GM18511 (cell line): ENCODE results near the gene SHROOM3.

Experiments used
- ATAC-seq: cut with Tn5 transposase; IDR thresholded peaks from one replicate; pipeline ENCODE4 v1.9.1; 2021; ENCODE audit warnings: mild to moderate bottlenecking, moderate library complexity; ENCODE audit not compliant: unreplicated experiment

SHROOM3 gene

GRCh38 chr4:76614589-76614988 lies 179.6 kb downstream of the SHROOM3 start:
- no peak for ATAC-seq

GRCh38 chr4:76615999-76616398 lies 181.0 kb downstream of the SHROOM3 start:
- no peak for ATAC-seq

GRCh38 chr4:76616526-76616925 lies 181.5 kb downstream of the SHROOM3 start:
- ATAC-seq, result no peak

GRCh38 chr4:76620723-76621468 lies 185.9 kb downstream of the SHROOM3 start:
- no peak for ATAC-seq

GRCh38 chr4:76622126-76622525 lies 187.1 kb downstream of the SHROOM3 start:
- no peak for ATAC-seq

- ATAC-seq, result no peak
Measured at GRCh38 chr4:76622717-76623116, 187.7 kb downstream of the SHROOM3 start.

GRCh38 chr4:76623217-76624045 lies 188.4 kb downstream of the SHROOM3 start:
- ATAC-seq, result no peak

GRCh38 chr4:76624241-76624681 lies 189.2 kb downstream of the SHROOM3 start:
- ATAC-seq, result no peak

DNA sequence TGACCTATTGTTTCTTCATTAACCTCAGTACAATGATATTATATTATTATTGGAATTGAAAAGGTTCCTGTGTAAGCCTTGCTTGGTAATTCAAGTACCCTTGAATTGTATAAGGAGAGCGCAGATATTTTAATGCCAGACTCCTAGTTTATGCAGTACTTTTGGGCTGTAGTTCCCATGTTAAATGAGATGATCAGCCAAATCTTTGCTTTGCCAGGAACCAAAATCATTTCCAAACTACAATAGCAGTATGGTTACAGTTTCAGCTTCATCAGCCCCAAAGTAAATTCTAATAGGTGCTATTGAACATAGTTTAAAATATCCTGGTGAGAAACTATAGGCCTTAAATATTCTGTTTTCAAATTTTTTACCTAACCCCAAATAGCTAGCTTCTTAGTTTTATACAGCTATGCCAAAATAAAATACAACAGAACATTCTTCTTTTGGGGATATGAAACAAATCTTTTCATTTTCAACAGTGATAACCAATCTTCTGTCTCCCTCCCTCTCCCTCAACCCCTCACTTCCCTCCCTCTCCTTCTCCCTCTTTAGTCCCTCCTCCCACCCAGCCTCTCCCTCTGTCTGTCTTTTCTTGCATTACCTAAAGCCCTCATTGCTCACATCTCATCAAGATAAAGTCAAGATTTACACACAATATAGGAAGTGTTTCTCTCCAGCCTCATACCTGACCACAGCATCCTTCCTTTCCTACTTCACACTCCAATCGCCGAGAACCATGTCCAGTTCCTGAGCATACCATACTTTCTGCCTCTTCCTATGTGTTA lies 190.1 kb downstream of the SHROOM3 start:
- ATAC-seq, result no peak

GRCh38 chr4:76626686-76627465 lies 191.8 kb downstream of the SHROOM3 start:
- ATAC-seq, result no peak

DNA sequence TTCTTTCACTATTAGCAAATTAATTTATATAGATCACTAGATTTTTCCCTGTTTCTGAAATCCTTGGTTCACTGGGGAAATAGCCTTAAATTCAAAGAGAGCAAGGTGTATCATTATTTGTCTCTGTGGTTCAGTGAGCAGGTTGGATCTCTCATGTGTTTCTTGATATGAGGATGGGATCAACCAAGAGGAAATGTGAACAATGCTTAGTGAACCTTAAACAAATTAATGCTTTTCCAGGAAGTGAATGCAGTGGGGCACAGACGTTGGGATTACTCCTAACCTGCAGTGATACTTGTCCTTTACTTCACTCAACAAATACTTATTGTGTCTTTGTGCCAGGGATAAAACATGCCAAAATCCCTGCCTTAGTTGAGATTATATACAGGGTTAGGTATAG lies 193.2 kb downstream of the SHROOM3 start:
- ATAC-seq, result no peak

DNA sequence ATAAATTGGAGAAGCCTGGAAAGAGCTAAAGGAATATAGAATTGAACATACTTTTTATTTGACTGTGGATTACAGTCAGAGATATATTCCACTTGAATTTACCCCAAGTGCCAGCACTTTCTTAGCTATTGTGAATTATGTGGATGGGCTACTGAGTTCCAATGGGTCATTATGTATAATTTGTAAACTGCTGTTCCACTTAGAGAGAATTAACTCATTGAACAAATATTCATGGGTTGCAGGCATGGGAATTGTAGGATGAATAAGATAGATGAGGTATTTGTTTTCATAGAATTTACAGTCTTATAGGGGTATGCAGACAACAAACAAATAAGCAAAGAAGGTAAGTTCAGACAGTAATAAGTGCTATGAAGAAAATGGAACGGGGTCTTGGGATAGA lies 195.7 kb downstream of the SHROOM3 start:
- ATAC-seq, result no peak

- ATAC-seq, result no peak
Measured at GRCh38 chr4:76634220-76634619, 199.2 kb downstream of the SHROOM3 start.

DNA sequence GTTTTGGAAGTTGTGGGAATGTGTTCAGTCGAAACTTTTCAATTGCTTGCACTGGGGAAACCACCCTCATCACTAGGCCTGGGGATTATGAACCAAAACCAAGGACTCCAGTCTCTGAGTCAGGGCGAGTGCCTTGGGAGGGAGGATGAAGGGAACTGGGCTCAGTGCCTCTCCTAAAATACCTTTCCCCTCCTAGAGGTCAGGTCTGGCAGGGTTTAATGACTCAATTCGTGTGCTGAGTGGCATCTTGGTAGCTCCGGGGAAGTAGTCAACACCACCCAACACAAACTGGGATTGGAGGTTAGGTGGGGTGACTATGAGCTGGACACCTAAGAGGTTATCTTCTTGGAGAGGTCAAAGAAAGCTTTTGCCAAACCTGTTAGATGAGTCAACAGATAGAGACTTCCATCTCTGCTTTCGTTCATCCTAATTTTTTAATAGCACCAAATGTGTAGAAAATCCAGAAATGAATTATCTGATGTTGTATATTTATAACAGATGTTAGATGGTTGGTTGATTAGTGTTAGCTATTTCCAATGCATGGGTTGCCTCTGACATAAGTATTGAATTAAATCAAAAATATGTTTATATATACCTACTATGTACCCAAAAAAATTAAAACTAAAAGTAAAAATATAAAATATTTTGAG lies 202.8 kb downstream of the SHROOM3 start:
- no peak for ATAC-seq

- ATAC-seq, result no peak
Measured at GRCh38 chr4:76639288-76639687, 204.3 kb downstream of the SHROOM3 start.

DNA sequence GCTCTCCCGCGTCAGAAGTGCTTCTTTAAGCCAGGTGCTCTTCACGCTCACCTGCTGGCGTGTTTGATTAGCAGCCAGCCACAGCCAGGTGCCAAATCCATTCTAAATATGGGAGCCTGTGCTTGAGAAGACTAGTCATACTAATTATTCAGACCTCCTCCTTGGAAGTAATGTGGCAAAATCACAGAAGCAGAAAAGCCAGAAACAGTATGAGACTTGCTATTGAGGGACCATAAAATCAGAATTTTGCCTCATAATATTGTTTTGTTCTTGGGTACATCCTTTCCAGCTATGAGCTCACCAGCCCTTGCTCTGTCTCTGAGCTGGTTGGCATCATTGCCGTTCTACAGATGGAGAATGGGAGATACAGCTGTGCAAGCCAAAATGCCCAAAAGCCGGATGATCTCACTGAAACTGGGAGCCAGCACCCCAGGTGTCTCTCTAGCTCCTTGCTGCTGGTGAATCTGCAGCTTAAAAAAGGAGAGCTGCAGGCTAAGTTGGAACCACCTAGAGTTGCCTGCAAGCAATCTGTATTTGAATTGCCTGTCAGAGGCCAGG lies 205.4 kb downstream of the SHROOM3 start:
- no peak for ATAC-seq

GRCh38 chr4:76641351-76641750 lies 206.3 kb downstream of the SHROOM3 start:
- ATAC-seq, result no peak

- ATAC-seq, result no peak
Measured at GRCh38 chr4:76641758-76642157, 206.7 kb downstream of the SHROOM3 start.

GRCh38 chr4:76644831-76645485 lies 209.9 kb downstream of the SHROOM3 start:
- no peak for ATAC-seq
